HG03520 (cell line): ENCODE measurements around the gene SGO2.
"Not testable (repeated sequence)": the region's sequence is repeated elsewhere in the genome, so short reads cannot be mapped to it uniquely, and the experiment has no call there.

ENCODE experiments used
- ATAC-seq: cut with Tn5 transposase; IDR thresholded peaks from one replicate; pipeline ENCODE4 v1.9.1; 2021; ENCODE audit warnings: mild to moderate bottlenecking, moderate library complexity; ENCODE audit not compliant: unreplicated experiment

SGO2 gene

GRCh38 chr2:200617156-200618053, 91.4 kb downstream of the SGO2 start:
- no peak for ATAC-seq

- no peak for ATAC-seq
These were observed 92.0 kb downstream of the SGO2 start for GRCh38 chr2:200618054-200618419.

- no peak for ATAC-seq
These were observed 92.6 kb downstream of the SGO2 start for GRCh38 chr2:200618590-200619021.

GRCh38 chr2:200619279-200619678, 93.3 kb downstream of the SGO2 start:
- ATAC-seq = no peak

- ATAC-seq = no peak
These were observed 94.8 kb downstream of the SGO2 start for GRCh38 chr2:200620606-200621390.

GRCh38 chr2:200622106-200622505, 96.1 kb downstream of the SGO2 start:
- ATAC-seq = no peak

- no peak for ATAC-seq
These were observed 98.0 kb downstream of the SGO2 start for GRCh38 chr2:200624026-200624425.

GRCh38 chr2:200624658-200625057, 98.7 kb downstream of the SGO2 start:
- ATAC-seq = no peak

GRCh38 chr2:200625282-200625681, 99.3 kb downstream of the SGO2 start:
- no peak for ATAC-seq

GRCh38 chr2:200625958-200626363, 100.0 kb downstream of the SGO2 start:
- ATAC-seq = no peak

- no peak for ATAC-seq
These were observed 101.2 kb downstream of the SGO2 start for GRCh38 chr2:200627110-200627770.

- not testable (repeated sequence) for ATAC-seq
These were observed 102.5 kb downstream of the SGO2 start for GRCh38 chr2:200628461-200628860.

GRCh38 chr2:200631287-200631686, 105.3 kb downstream of the SGO2 start:
- ATAC-seq = no peak
